H9 (cell line): Measurements from ENCODE around the gene NECTIN1. TPM values are rescaled to one million over a fixed set of nuclear protein-coding genes. Genes with fewer than 3 reads are reported as not detected.

ENCODE experiments used
- DNase-seq: peaks from one replicate; pipeline ENCODE4 v3.0.0-alpha.2; 2017
- H2AFZ ChIP-seq: one replicate; pipeline ENCODE4 v1.6.1; 2013; ENCODE audit warnings: mild to moderate bottlenecking, low read length, control low read depth, moderate library complexity
- H2AK5ac ChIP-seq: 2 replicates; pipeline ENCODE4 v1.6.1; 2013; ENCODE audit warnings: low read length, control low read depth, mixed read lengths; ENCODE audit not compliant: insufficient read length
- H2BK120ac ChIP-seq: one replicate; pipeline ENCODE4 v1.6.1; 2013; ENCODE audit warnings: low read depth, mild to moderate bottlenecking, low read length, control low read depth, inconsistent platforms; ENCODE audit not compliant: poor library complexity, severe bottlenecking
- H2BK12ac ChIP-seq: 2 replicates; pipeline ENCODE4 v1.6.1; 2013; ENCODE audit warnings: low read length, control low read depth, mixed read lengths, low read depth; ENCODE audit not compliant: insufficient read length
- H2BK15ac ChIP-seq: 2 replicates; pipeline ENCODE4 v1.6.1; 2013; ENCODE audit warnings: low read depth, low read length, control low read depth
- H2BK20ac ChIP-seq: one replicate; pipeline ENCODE4 v1.6.1; 2013; ENCODE audit warnings: low read depth, mild to moderate bottlenecking, low read length, control low read depth, inconsistent platforms; ENCODE audit not compliant: poor library complexity, severe bottlenecking
- H2BK5ac ChIP-seq: 2 replicates; pipeline ENCODE4 v1.6.1; 2013; ENCODE audit warnings: low read length, control low read depth, mixed read lengths; ENCODE audit not compliant: insufficient read length
- H3K14ac ChIP-seq: 2 replicates; pipeline ENCODE4 v1.6.1; 2013; ENCODE audit warnings: low read length, control low read depth; ENCODE audit not compliant: insufficient read depth
- H3K18ac ChIP-seq: 2 replicates; pipeline ENCODE4 v1.6.1; 2013; ENCODE audit warnings: low read depth, mild to moderate bottlenecking, mixed read lengths, low read length, control low read depth; ENCODE audit not compliant: insufficient read length
- H3K23ac ChIP-seq: 2 replicates; pipeline ENCODE4 v1.6.1; 2013; ENCODE audit warnings: low read length, control low read depth, mixed read lengths, low read depth; ENCODE audit not compliant: insufficient read length
- H3K23me2 ChIP-seq: 2 replicates; pipeline ENCODE4 v1.6.1; 2013; ENCODE audit warnings: low read depth, mild to moderate bottlenecking, mixed read lengths, low read length, control low read depth; ENCODE audit not compliant: insufficient read length, poor library complexity, severe bottlenecking
- H3K27ac ChIP-seq: 2 replicates; pipeline ENCODE4 v1.5.1; 2013; ENCODE audit warnings: low read length, control low read depth, mixed read lengths, low read depth; ENCODE audit not compliant: insufficient read length
- H3K27me3 ChIP-seq: 2 replicates; pipeline ENCODE4 v1.6.1; 2013; ENCODE audit warnings: low read length, control low read depth, inconsistent platforms; ENCODE audit not compliant: insufficient read depth
- H3K4ac ChIP-seq: 2 replicates; pipeline ENCODE4 v1.6.1; 2013; ENCODE audit warnings: low read depth, mild to moderate bottlenecking, control low read depth, inconsistent platforms, low read length, moderate library complexity
- H3K4me1 ChIP-seq: 2 replicates; pipeline ENCODE4 v1.6.1; 2013; ENCODE audit warnings: low read length, control low read depth, inconsistent platforms; ENCODE audit not compliant: insufficient read depth
- H3K4me2 ChIP-seq: 2 replicates; pipeline ENCODE4 v1.6.1; 2013; ENCODE audit warnings: low read length, control low read depth, mixed read lengths; ENCODE audit not compliant: insufficient read length, insufficient read depth
- H3K56ac ChIP-seq: 2 replicates; pipeline ENCODE4 v1.6.1; 2013; ENCODE audit warnings: low read depth, mild to moderate bottlenecking, mixed read lengths, low read length, control low read depth; ENCODE audit not compliant: insufficient read length
- H3K79me1 ChIP-seq: 2 replicates; pipeline ENCODE4 v1.6.1; 2013; ENCODE audit warnings: low read depth, mild to moderate bottlenecking, moderate library complexity, low read length, control low read depth, inconsistent platforms; ENCODE audit not compliant: insufficient read depth, poor library complexity, severe bottlenecking
- H3K79me2 ChIP-seq: 2 replicates; pipeline ENCODE4 v1.6.1; 2013; ENCODE audit warnings: low read length, control low read depth, inconsistent platforms; ENCODE audit not compliant: insufficient read depth
- H3K9ac ChIP-seq: 2 replicates; pipeline ENCODE4 v1.6.1; 2013; ENCODE audit warnings: low read length, control low read depth, mixed read lengths; ENCODE audit not compliant: insufficient read length; ENCODE audit errors: extremely low read depth
- H3K9me3 ChIP-seq: one replicate; pipeline ENCODE4 v1.6.1; 2013; ENCODE audit warnings: low read depth, low read length, inconsistent platforms; ENCODE audit not compliant: control insufficient read depth
- H3T11ph ChIP-seq: one replicate; pipeline ENCODE4 v1.6.1; 2013; ENCODE audit warnings: mild to moderate bottlenecking, low read length, control low read depth, inconsistent platforms
- H4K20me1 ChIP-seq: one replicate; pipeline ENCODE4 v1.6.1; 2013; ENCODE audit not compliant: control insufficient read depth, insufficient read length, insufficient read depth
- H4K5ac ChIP-seq: 2 replicates; pipeline ENCODE4 v1.6.1; 2013; ENCODE audit warnings: low read depth, mild to moderate bottlenecking, mixed read lengths, low read length, control low read depth; ENCODE audit not compliant: insufficient read length
- H4K8ac ChIP-seq: replicated peaks from 2 replicates; pipeline ENCODE4 v1.6.1; 2013; ENCODE audit warnings: low read length, control low read depth, mixed read lengths, low read depth; ENCODE audit not compliant: insufficient read length
- H4K91ac ChIP-seq: 2 replicates; pipeline ENCODE4 v1.6.1; 2013; ENCODE audit warnings: low read depth, mild to moderate bottlenecking, moderate library complexity, mixed read lengths, low read length, control low read depth; ENCODE audit not compliant: insufficient read length
- H3K27ac Mint-ChIP-seq, 3 experiments: 2 replicates in 2 of 3; 3 replicates in 1 of 3; pipeline ENCODE4 v1.8.0; 2020 to 2021; ENCODE audit warnings: mixed read lengths in 3 of 3, mild to moderate bottlenecking in 1 of 3, moderate library complexity in 1 of 3
- H3K27me3 Mint-ChIP-seq: 2 replicates; pipeline ENCODE4 v1.8.0; 2021; ENCODE audit warnings: low read depth, mild to moderate bottlenecking, moderate library complexity, mixed read lengths
- H3K36me3 Mint-ChIP-seq, 3 experiments: 2 replicates in 2 of 3; 3 replicates in 1 of 3; pipeline ENCODE4 v1.8.0; 2020 to 2021; ENCODE audit warnings: low read depth in 3 of 3, mixed read lengths in 3 of 3; ENCODE audit not compliant: insufficient read depth in 1 of 3
- H3K4me1 Mint-ChIP-seq, 2 experiments: 2 replicates each; pipeline ENCODE4 v1.8.0; 2020; ENCODE audit warnings: mixed read lengths in 2 of 2
- H3K4me3 Mint-ChIP-seq, 2 experiments: 2 replicates in 1 of 2; 3 replicates in 1 of 2; pipeline ENCODE4 v1.8.0; 2020 to 2021; ENCODE audit warnings: mild to moderate bottlenecking in 2 of 2, mixed read lengths in 2 of 2, moderate library complexity in 1 of 2
- H3K9me3 Mint-ChIP-seq, 2 experiments: 2 replicates in 1 of 2; 3 replicates in 1 of 2; pipeline ENCODE4 v1.8.0; 2020; ENCODE audit warnings: mild to moderate bottlenecking in 2 of 2, mixed read lengths in 2 of 2, moderate library complexity in 1 of 2
- WGBS: extraction: QIAGEN DNeasy Blood & Tissue Kit; methylation state at CpG from one replicate; pipeline ENCODE4 v1.1.7; 2013; ENCODE audit warnings: missing lambda C conversion rate, low lambda C conversion rate, mixed read lengths; ENCODE audit not compliant: insufficient read length; ENCODE audit errors: extremely low coverage; 5-methylcytosine and 5-hydroxymethylcytosine counted together
- total RNA-seq: library from RNA; stranded (reverse); gene quantifications from 2 replicates; pipeline ENCODE4 v1.2.1, GENCODE V29; 2021
- TF ChIP-seq, protein P1 (sequence below): fragments of 200-600 bp; sonication (generic); conservative IDR thresholded peaks from 3 replicates; pipeline ENCODE4 v1.8.0; 2021; ENCODE audit warnings: antibody characterized with exemption, mild to moderate bottlenecking

NECTIN1 gene
- total RNA-seq, 1 experiment from 2014 or later: 113 TPM

DNA sequence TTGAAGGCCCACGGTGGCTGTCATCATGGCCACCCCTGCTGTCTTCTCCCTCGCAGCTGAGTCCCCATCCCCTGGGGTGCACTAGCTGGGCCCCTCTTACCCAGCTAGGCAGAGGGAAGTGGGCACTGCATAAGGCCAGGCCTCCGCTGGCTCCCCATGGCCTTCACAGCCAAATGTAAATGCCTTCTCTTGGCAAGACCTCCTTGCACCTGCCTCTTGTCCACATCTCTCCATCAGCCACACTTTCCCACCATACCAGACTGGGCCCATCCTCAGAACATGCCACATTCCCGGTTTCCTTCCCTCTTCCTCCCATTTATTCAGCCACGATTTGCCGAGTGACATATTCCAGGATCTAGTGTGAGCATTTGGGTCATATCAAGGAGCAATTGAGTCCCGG, 49.7 kb downstream of the NECTIN1 start:
- Mint-ChIP-seq H3K27ac (no peak overlapping the region; a peak in 1 of 7 replicates), H3K27me3 (peaks cover 2% of the 10 kb centered on the region; the same call in 1 of the 2 replicates), H3K36me3 (peaks cover 52 to 60% (median 56%) of the 10 kb centered on the region in 3 experiments), H3K4me1 (peaks cover 22 to 34% of the 10 kb centered on the region in 2 experiments), H3K9me3 (peaks cover 13 to 18% of the 10 kb centered on the region in 2 experiments; a peak in 4 of 5 replicates), H3K4me3 (no peak overlapping the region)
- Histone ChIP-seq H3K9ac (no peak overlapping the region), H3K27ac (no peak overlapping the region), H2BK15ac (no peak overlapping the region), H3K14ac (no peak overlapping the region; the same call in 1 of the 2 replicates), H3K56ac (no peak overlapping the region), H3T11ph (no peak overlapping the region), H2BK12ac (no peak overlapping the region), H4K91ac (no peak overlapping the region), H4K20me1 (no peaks in the 10 kb centered on the region), H3K79me1 (peaks cover 14% of the 10 kb centered on the region), H3K79me2 (no peaks in the 10 kb centered on the region; the same call in 1 of the 2 replicates), H3K4me2 (no peak overlapping the region), H2AFZ (no peak overlapping the region), H2BK20ac (no peak overlapping the region), H3K27me3 (no peaks in the 10 kb centered on the region), H2BK5ac (no peak overlapping the region), H3K18ac (no peak overlapping the region), H3K9me3 (peaks cover 10% of the 10 kb centered on the region), H3K23ac (no peak overlapping the region), H3K4me1 (no peaks in the 10 kb centered on the region), H4K5ac (no peak overlapping the region), H4K8ac (no peak overlapping the region), H2AK5ac (no peak overlapping the region), H3K4ac (no peak overlapping the region), H3K23me2 (no peaks in the 10 kb centered on the region), H2BK120ac (no peak overlapping the region)
- TF ChIP-seq, protein P1, sequence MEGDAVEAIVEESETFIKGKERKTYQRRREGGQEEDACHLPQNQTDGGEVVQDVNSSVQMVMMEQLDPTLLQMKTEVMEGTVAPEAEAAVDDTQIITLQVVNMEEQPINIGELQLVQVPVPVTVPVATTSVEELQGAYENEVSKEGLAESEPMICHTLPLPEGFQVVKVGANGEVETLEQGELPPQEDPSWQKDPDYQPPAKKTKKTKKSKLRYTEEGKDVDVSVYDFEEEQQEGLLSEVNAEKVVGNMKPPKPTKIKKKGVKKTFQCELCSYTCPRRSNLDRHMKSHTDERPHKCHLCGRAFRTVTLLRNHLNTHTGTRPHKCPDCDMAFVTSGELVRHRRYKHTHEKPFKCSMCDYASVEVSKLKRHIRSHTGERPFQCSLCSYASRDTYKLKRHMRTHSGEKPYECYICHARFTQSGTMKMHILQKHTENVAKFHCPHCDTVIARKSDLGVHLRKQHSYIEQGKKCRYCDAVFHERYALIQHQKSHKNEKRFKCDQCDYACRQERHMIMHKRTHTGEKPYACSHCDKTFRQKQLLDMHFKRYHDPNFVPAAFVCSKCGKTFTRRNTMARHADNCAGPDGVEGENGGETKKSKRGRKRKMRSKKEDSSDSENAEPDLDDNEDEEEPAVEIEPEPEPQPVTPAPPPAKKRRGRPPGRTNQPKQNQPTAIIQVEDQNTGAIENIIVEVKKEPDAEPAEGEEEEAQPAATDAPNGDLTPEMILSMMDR: no peak
- no peak for DNase-seq
- WGBS: no CpG with 5 or more reads among the region's 7 CpGs
